GM21367 (cell line): Measurements from ENCODE around the gene NPNT.

Experiments used
- ATAC-seq: cut with Tn5 transposase; IDR thresholded peaks from one replicate; pipeline ENCODE4 v1.9.1; 2021; ENCODE audit not compliant: unreplicated experiment

NPNT gene

DNA sequence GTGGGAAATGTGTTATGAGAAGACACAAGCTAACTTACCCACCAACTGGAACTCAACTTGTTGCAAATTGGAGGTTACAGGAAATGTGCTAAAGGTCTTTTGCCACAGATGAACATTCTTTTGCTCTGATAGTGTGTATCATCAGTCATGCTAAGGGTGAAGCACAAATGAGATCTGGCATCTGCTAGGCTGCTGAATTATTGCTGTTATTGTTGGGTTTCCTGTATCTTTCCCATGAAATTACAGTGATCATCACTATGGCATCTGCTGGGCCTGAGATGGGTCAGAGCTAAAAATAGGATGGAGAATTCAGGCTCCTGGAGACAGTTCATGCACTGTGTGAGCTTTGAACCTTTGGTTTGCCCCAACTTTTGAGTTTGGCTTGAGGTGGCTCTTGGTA lies 124.5 kb downstream of the NPNT start:
- ATAC-seq: no peak
